K562 (cell line): ENCODE data around the gene SLC16A6. TPM values are rescaled to one million over a fixed set of nuclear protein-coding genes. Genes with fewer than 3 reads are reported as not detected.

Source experiments
- ATF1 ChIP-seq, 2 experiments: fragments of 450-650 bp in 1 of 2; IDR thresholded peaks; 2 replicates each; pipeline ENCODE4 v1.6.1; 2016; ENCODE audit warnings: missing compliant biosample characterization in 1 of 2, missing genetic modification characterization in 1 of 2
- FIP1L1 ChIP-seq: fragments of 200-400 bp; formaldehyde crosslinking; IDR thresholded peaks from 2 replicates; pipeline ENCODE4 v1.6.1; 2018; ENCODE audit warnings: mild to moderate bottlenecking, low read depth, low read length; ENCODE audit not compliant: poor library complexity, severe bottlenecking
- HOXB6 ChIP-seq: fragments of 250-450 bp; sonication (Bioruptor Pico); IDR thresholded peaks from 2 replicates; pipeline ENCODE4 v1.5.1; 2022; ENCODE audit warnings: mild to moderate bottlenecking, borderline replicate concordance
- MAZ ChIP-seq, 2 experiments: fragments of 450-650 bp in 1 of 2; sonication (generic) in 1 of 2; formaldehyde crosslinking; IDR thresholded peaks in 1 of 2; conservative IDR thresholded peaks in 1 of 2; 2 replicates each; pipeline versions ENCODE4 v1.4.0 to v1.5.0; 2020; ENCODE audit warnings: mild to moderate bottlenecking in 1 of 2, missing genetic modification reagents in 1 of 2
- NELFE ChIP-seq: IDR thresholded peaks from 2 replicates; pipeline ENCODE4 v1.6.1; 2011; ENCODE audit warnings: mild to moderate bottlenecking; ENCODE audit not compliant: insufficient read depth, insufficient read length
- NFE2L1 ChIP-seq: fragments of 450-650 bp; IDR thresholded peaks from 2 replicates; pipeline ENCODE4 v1.6.1; 2016; ENCODE audit warnings: missing genetic modification characterization, low read depth, mild to moderate bottlenecking, missing compliant biosample characterization, moderate library complexity, borderline replicate concordance
- PHF8 ChIP-seq: fragments of 200-600 bp; sonication (generic); IDR thresholded peaks from 2 replicates; pipeline ENCODE4 v1.6.1; 2012; ENCODE audit warnings: mixed run types, mild to moderate bottlenecking, inconsistent platforms, low read length, moderate library complexity, borderline replicate concordance
- SNIP1 ChIP-seq: fragments of 450-650 bp; IDR thresholded peaks from 2 replicates; pipeline ENCODE4 v1.7.1; 2017; ENCODE audit warnings: low read depth, mild to moderate bottlenecking
- SOX6 ChIP-seq: fragments of 450-650 bp; IDR thresholded peaks from 2 replicates; pipeline ENCODE4 v1.6.1; 2014; ENCODE audit warnings: mild to moderate bottlenecking
- TEAD2 ChIP-seq: fragments of 450-650 bp; IDR thresholded peaks from 2 replicates; pipeline ENCODE4 v1.6.1; 2016; ENCODE audit warnings: missing genetic modification characterization, control low read depth, missing compliant biosample characterization
- ZNF23 ChIP-seq: fragments of 250-450 bp; sonication (Bioruptor Pico); IDR thresholded peaks from 2 replicates; pipeline ENCODE4 v1.4.0; 2020; ENCODE audit warnings: mild to moderate bottlenecking
- ZNF239 ChIP-seq: fragments of 250-450 bp; sonication (Bioruptor Pico); IDR thresholded peaks from 2 replicates; pipeline ENCODE4 v1.4.0; 2020; ENCODE audit warnings: mild to moderate bottlenecking
- ZNF282 ChIP-seq: sonication (generic); formaldehyde crosslinking; IDR thresholded peaks from 2 replicates; pipeline ENCODE4 v1.8.1; 2023; ENCODE audit warnings: missing genetic modification reagents
- ZNF695 ChIP-seq: fragments of 450-650 bp; formaldehyde crosslinking; IDR thresholded peaks from 2 replicates; pipeline ENCODE4 v1.4.0; 2020; ENCODE audit warnings: mild to moderate bottlenecking, moderate library complexity
- polyA plus RNA-seq, 8 experiments: library from polyadenylated mRNA; depleted of rRNA in 4 of 8; stranded (reverse) in 5 of 8; unstranded in 3 of 8; fragments of >200 nt; fragmentation: Nextera tagmentation in 2 of 8; fragmentation: Illumina TruSeq in 1 of 8; extraction: Ambion mirVana in 2 of 8; extraction: Trizol in 1 of 8; gene quantifications; 2 replicates each; pipeline versions ENCODE4 v1.2.1 to v1.2.3, GENCODE V29; 2011 to 2014; ENCODE audit warnings: inconsistent platforms in 1 of 8, missing spikeins in 1 of 8
- total RNA-seq, 7 experiments: library from RNA; depleted of rRNA in 6 of 7; stranded (reverse); fragments of >200 nt in 6 of 7; fragmentation: Illumina TruSeq in 2 of 7; extraction: Trizol in 2 of 7; gene quantifications; 2 replicates each; pipeline versions ENCODE4 v1.2.1 to v1.2.3, GENCODE V29; 2011 to 2021; ENCODE audit warnings: low replicate concordance in 1 of 7
- TF ChIP-seq, protein P1 (sequence below): fragments of 250-450 bp; sonication (Bioruptor Pico); IDR thresholded peaks from 2 replicates; pipeline ENCODE4 v1.5.0; 2021
- TF ChIP-seq, protein P2 (sequence below), 2 experiments: fragments of 450-650 bp; IDR thresholded peaks; 2 replicates each; pipeline ENCODE4 v1.6.1; 2018; ENCODE audit warnings: mild to moderate bottlenecking in 2 of 2, low read depth in 1 of 2; ENCODE audit not compliant: partially characterized antibody in 2 of 2
- TF ChIP-seq, protein P3 (sequence below): fragments of 200-800 bp; sonication (Bioruptor generic); IDR thresholded peaks from 2 replicates; pipeline ENCODE4 v1.6.1; 2016; ENCODE audit warnings: missing genetic modification characterization, missing compliant biosample characterization

Gene SLC16A6
- total and polyA plus RNA-seq, 9 of the 15 experiments (the other 6 are each of a cell fraction or from before 2014, with no cell fraction given), result 0.05 to 0.31 (median 0.15) TPM

GRCh38 chr17:68247445-68248198, 43.3 kb downstream of the SLC16A6 start, which contains the start of gene AMZ2 (continued):
- TF ChIP-seq, protein P1, sequence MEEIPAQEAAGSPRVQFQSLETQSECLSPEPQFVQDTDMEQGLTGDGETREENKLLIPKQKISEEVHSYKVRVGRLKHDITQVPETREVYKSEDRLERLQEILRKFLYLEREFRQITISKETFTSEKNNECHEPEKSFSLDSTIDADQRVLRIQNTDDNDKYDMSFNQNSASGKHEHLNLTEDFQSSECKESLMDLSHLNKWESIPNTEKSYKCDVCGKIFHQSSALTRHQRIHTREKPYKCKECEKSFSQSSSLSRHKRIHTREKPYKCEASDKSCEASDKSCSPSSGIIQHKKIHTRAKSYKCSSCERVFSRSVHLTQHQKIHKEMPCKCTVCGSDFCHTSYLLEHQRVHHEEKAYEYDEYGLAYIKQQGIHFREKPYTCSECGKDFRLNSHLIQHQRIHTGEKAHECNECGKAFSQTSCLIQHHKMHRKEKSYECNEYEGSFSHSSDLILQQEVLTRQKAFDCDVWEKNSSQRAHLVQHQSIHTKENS, result no peak
- TF ChIP-seq ZNF23 (CRISPR knock-in tag), result no peak
- no peak for TF ChIP-seq HOXB6 (CRISPR knock-in tag)
- TF ChIP-seq NELFE, result no peak
- TF ChIP-seq, protein P2, sequence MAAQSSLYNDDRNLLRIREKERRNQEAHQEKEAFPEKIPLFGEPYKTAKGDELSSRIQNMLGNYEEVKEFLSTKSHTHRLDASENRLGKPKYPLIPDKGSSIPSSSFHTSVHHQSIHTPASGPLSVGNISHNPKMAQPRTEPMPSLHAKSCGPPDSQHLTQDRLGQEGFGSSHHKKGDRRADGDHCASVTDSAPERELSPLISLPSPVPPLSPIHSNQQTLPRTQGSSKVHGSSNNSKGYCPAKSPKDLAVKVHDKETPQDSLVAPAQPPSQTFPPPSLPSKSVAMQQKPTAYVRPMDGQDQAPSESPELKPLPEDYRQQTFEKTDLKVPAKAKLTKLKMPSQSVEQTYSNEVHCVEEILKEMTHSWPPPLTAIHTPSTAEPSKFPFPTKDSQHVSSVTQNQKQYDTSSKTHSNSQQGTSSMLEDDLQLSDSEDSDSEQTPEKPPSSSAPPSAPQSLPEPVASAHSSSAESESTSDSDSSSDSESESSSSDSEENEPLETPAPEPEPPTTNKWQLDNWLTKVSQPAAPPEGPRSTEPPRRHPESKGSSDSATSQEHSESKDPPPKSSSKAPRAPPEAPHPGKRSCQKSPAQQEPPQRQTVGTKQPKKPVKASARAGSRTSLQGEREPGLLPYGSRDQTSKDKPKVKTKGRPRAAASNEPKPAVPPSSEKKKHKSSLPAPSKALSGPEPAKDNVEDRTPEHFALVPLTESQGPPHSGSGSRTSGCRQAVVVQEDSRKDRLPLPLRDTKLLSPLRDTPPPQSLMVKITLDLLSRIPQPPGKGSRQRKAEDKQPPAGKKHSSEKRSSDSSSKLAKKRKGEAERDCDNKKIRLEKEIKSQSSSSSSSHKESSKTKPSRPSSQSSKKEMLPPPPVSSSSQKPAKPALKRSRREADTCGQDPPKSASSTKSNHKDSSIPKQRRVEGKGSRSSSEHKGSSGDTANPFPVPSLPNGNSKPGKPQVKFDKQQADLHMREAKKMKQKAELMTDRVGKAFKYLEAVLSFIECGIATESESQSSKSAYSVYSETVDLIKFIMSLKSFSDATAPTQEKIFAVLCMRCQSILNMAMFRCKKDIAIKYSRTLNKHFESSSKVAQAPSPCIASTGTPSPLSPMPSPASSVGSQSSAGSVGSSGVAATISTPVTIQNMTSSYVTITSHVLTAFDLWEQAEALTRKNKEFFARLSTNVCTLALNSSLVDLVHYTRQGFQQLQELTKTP (IDR thresholded peaks at IDR 0.05; ENCODE audit: low read depth in 1 of 2, partially characterized antibody in 2 of 2), result no peak
- TF ChIP-seq MAZ (CRISPR knock-in tag; conservative IDR thresholded peaks at IDR 0.05 in 1 of 2, IDR thresholded peaks at IDR 0.05 in 1 of 2), result peak; percentile 59 to 61; a peak in 2 of 4 replicates
- no peak for TF ChIP-seq ZNF282 (CRISPR knock-in tag)
- no peak for TF ChIP-seq NFE2L1 (tag)
- no peak for TF ChIP-seq ATF1 (CRISPR knock-in tag; IDR thresholded peaks at IDR 0.05)
- TF ChIP-seq ATF1 (tag; IDR thresholded peaks at IDR 0.05), result peak; percentile 89
- TF ChIP-seq TEAD2 (tag), result no peak
- no peak for TF ChIP-seq ZNF695 (CRISPR knock-in tag)
- peak; percentile 96; the same call in 1 of the 2 replicates for TF ChIP-seq PHF8
- TF ChIP-seq, protein P3, sequence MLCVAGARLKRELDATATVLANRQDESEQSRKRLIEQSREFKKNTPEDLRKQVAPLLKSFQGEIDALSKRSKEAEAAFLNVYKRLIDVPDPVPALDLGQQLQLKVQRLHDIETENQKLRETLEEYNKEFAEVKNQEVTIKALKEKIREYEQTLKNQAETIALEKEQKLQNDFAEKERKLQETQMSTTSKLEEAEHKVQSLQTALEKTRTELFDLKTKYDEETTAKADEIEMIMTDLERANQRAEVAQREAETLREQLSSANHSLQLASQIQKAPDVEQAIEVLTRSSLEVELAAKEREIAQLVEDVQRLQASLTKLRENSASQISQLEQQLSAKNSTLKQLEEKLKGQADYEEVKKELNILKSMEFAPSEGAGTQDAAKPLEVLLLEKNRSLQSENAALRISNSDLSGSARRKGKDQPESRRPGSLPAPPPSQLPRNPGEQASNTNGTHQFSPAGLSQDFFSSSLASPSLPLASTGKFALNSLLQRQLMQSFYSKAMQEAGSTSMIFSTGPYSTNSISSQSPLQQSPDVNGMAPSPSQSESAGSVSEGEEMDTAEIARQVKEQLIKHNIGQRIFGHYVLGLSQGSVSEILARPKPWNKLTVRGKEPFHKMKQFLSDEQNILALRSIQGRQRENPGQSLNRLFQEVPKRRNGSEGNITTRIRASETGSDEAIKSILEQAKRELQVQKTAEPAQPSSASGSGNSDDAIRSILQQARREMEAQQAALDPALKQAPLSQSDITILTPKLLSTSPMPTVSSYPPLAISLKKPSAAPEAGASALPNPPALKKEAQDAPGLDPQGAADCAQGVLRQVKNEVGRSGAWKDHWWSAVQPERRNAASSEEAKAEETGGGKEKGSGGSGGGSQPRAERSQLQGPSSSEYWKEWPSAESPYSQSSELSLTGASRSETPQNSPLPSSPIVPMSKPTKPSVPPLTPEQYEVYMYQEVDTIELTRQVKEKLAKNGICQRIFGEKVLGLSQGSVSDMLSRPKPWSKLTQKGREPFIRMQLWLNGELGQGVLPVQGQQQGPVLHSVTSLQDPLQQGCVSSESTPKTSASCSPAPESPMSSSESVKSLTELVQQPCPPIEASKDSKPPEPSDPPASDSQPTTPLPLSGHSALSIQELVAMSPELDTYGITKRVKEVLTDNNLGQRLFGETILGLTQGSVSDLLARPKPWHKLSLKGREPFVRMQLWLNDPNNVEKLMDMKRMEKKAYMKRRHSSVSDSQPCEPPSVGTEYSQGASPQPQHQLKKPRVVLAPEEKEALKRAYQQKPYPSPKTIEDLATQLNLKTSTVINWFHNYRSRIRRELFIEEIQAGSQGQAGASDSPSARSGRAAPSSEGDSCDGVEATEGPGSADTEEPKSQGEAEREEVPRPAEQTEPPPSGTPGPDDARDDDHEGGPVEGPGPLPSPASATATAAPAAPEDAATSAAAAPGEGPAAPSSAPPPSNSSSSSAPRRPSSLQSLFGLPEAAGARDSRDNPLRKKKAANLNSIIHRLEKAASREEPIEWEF (CRISPR knock-in tag), result no peak
- peak; percentile 84 for TF ChIP-seq FIP1L1
- TF ChIP-seq ZNF239 (CRISPR knock-in tag), result no peak
- TF ChIP-seq SOX6, result no peak
- no peak for TF ChIP-seq SNIP1
